ENCODE data around the gene SDK1. TPM values are rescaled to one million over a fixed set of nuclear protein-coding genes. Genes with fewer than 3 reads are reported as not detected.

SDK1 gene
- total and polyA plus RNA-seq, 10 of the 15 experiments (the other 5 are each of a cell fraction or from before 2014, with no cell fraction given), result 0.14 to 0.33 TPM; not detected in 8

- BruUV-seq (replicated peaks), result no TSS peak
- intact Hi-C loops (cut with micrococcal nuclease; ENCODE audit: unreplicated experiment), result no loop called here
- Histone ChIP-seq H3K4me3 (no peak overlapping the region), H3K79me2 (ENCODE audit: control insufficient read depth, insufficient read depth, low read length) (no peaks in the 10 kb centered on the region), H4K20me1 (ENCODE audit: control insufficient read depth, insufficient read depth) (no peaks in the 10 kb centered on the region), H3K4me2 (ENCODE audit: control insufficient read depth, insufficient read depth) (no peak overlapping the region), H3K9me3 (replicated peaks; ENCODE audit: control insufficient read depth, insufficient read depth, low read length) (no peaks in the 10 kb centered on the region; the same call in 2 of the 3 replicates), H3K27ac (ENCODE audit: control insufficient read depth, insufficient read depth) (no peak overlapping the region), H2AFZ (ENCODE audit: control insufficient read depth, low read depth, low read length) (no peak overlapping the region), H3K27me3 (replicated peaks in 1 of 2; ENCODE audit: control insufficient read depth in 2 of 2, insufficient read depth in 2 of 2, low read length in 1 of 2) (no peaks in the 10 kb centered on the region), H3K4me1 (ENCODE audit: control insufficient read depth, insufficient read depth, low read length) (no peaks in the 10 kb centered on the region), H3K36me3 (ENCODE audit: control insufficient read depth in 2 of 2, insufficient read depth in 2 of 2, low read length in 1 of 2) (no peaks in the 10 kb centered on the region), H3K9ac (ENCODE audit: control insufficient read depth, insufficient read depth, low read length) (no peak overlapping the region)
- in situ Hi-C loops (cut with MboI), result no loop called here
- 32% methylated on average over 3 of the region's 3 CpGs for WGBS (ENCODE audit: insufficient coverage, insufficient replicate concordance, low lambda C conversion rate, missing lambda C conversion rate)
- no peak for ATAC-seq
- ChIA-PET CTCF (no interaction called here), SMC1A (ENCODE audit: uncharacterized antibody, unreplicated experiment) (no interaction called here), RAD21 (ENCODE audit: unreplicated experiment) (no interaction called here), POLR2A (no interaction called here)
- FAIRE-seq, result no peak
- DNase-seq (ENCODE audit: low read depth, low spot score), result no peak
- TF ChIP-seq BHLHE40 (IDR thresholded peaks at IDR 0.05; ENCODE audit: borderline replicate concordance in 1 of 2, low read depth in 2 of 2, low read length in 1 of 2) (no peak), IRF5 (IDR thresholded peaks at IDR 0.05; ENCODE audit: borderline replicate concordance) (no peak), BCLAF1 (IDR thresholded peaks at IDR 0.05) (no peak), STAT1 (conservative IDR thresholded peaks at IDR 0.05) (no peak), EED (IDR thresholded peaks at IDR 0.05; ENCODE audit: low read depth) (no peak), RUNX3 (IDR thresholded peaks at IDR 0.05; ENCODE audit: low read length) (no peak), ZSCAN29 (IDR thresholded peaks at IDR 0.05) (no peak), RB1 (IDR thresholded peaks at IDR 0.05; ENCODE audit: borderline replicate concordance) (no peak), HCFC1 (IDR thresholded peaks at IDR 0.05; ENCODE audit: low read length) (no peak), RFX5 (IDR thresholded peaks at IDR 0.05; ENCODE audit: low read depth, low read length) (no peak), PRDM15 (CRISPR knock-in tag; IDR thresholded peaks at IDR 0.05) (no peak), JUND (IDR thresholded peaks at IDR 0.05; ENCODE audit: low read depth, low read length) (no peak), TARDBP (IDR thresholded peaks at IDR 0.05; ENCODE audit: borderline replicate concordance) (no peak), FOS (IDR thresholded peaks at IDR 0.05; ENCODE audit: borderline replicate concordance, extremely low read depth, insufficient read length) (no peak)
- TF ChIP-seq, protein P1, sequence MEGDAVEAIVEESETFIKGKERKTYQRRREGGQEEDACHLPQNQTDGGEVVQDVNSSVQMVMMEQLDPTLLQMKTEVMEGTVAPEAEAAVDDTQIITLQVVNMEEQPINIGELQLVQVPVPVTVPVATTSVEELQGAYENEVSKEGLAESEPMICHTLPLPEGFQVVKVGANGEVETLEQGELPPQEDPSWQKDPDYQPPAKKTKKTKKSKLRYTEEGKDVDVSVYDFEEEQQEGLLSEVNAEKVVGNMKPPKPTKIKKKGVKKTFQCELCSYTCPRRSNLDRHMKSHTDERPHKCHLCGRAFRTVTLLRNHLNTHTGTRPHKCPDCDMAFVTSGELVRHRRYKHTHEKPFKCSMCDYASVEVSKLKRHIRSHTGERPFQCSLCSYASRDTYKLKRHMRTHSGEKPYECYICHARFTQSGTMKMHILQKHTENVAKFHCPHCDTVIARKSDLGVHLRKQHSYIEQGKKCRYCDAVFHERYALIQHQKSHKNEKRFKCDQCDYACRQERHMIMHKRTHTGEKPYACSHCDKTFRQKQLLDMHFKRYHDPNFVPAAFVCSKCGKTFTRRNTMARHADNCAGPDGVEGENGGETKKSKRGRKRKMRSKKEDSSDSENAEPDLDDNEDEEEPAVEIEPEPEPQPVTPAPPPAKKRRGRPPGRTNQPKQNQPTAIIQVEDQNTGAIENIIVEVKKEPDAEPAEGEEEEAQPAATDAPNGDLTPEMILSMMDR (IDR thresholded peaks at IDR 0.05 in 2 of 3, conservative IDR thresholded peaks at IDR 0.05 in 1 of 3; ENCODE audit: control insufficient read depth in 2 of 3, extremely low read depth in 1 of 3, insufficient read depth in 1 of 3, low read depth in 3 of 3, low read length in 3 of 3), result no peak
Observed at GRCh38 chr7:3279147-3279818, 21.8 kb upstream of the SDK1 start.

All from GM12878 (cell line).